ENCODE results near the gene PLLP.

DNA sequence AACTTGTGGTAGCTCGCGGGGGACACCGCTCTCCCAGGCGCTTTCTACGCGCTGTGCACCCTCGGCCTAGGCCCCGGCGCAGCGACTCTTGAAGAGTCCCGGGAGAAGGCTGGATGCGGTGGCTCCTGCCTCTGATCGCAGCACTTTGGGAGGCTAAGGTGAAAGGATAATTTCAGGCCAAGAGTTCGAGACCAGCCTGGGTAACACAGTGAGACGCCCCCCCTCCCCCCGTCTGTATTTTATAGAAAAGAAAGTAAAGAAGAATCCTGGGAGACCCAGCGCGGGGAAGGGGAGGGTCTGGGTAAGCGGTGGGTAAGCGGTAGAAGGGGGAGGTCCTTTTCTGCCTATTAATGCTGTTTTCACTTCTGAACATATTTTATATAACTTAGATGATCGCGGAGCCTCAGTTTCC, 486 bp upstream of the PLLP start:
- TF ChIP-seq, protein P1, sequence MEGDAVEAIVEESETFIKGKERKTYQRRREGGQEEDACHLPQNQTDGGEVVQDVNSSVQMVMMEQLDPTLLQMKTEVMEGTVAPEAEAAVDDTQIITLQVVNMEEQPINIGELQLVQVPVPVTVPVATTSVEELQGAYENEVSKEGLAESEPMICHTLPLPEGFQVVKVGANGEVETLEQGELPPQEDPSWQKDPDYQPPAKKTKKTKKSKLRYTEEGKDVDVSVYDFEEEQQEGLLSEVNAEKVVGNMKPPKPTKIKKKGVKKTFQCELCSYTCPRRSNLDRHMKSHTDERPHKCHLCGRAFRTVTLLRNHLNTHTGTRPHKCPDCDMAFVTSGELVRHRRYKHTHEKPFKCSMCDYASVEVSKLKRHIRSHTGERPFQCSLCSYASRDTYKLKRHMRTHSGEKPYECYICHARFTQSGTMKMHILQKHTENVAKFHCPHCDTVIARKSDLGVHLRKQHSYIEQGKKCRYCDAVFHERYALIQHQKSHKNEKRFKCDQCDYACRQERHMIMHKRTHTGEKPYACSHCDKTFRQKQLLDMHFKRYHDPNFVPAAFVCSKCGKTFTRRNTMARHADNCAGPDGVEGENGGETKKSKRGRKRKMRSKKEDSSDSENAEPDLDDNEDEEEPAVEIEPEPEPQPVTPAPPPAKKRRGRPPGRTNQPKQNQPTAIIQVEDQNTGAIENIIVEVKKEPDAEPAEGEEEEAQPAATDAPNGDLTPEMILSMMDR (IDR thresholded peaks at IDR 0.05), result no peak
- TF ChIP-seq, protein P2, sequence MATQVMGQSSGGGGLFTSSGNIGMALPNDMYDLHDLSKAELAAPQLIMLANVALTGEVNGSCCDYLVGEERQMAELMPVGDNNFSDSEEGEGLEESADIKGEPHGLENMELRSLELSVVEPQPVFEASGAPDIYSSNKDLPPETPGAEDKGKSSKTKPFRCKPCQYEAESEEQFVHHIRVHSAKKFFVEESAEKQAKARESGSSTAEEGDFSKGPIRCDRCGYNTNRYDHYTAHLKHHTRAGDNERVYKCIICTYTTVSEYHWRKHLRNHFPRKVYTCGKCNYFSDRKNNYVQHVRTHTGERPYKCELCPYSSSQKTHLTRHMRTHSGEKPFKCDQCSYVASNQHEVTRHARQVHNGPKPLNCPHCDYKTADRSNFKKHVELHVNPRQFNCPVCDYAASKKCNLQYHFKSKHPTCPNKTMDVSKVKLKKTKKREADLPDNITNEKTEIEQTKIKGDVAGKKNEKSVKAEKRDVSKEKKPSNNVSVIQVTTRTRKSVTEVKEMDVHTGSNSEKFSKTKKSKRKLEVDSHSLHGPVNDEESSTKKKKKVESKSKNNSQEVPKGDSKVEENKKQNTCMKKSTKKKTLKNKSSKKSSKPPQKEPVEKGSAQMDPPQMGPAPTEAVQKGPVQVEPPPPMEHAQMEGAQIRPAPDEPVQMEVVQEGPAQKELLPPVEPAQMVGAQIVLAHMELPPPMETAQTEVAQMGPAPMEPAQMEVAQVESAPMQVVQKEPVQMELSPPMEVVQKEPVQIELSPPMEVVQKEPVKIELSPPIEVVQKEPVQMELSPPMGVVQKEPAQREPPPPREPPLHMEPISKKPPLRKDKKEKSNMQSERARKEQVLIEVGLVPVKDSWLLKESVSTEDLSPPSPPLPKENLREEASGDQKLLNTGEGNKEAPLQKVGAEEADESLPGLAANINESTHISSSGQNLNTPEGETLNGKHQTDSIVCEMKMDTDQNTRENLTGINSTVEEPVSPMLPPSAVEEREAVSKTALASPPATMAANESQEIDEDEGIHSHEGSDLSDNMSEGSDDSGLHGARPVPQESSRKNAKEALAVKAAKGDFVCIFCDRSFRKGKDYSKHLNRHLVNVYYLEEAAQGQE (IDR thresholded peaks at IDR 0.05; ENCODE audit: insufficient read depth in 1 of 2, low read depth in 2 of 2, low read length in 1 of 2), result no peak
- TF ChIP-seq TCF7L2 (IDR thresholded peaks at IDR 0.05; ENCODE audit: low read depth, low read length), result no peak
- no peak for TF ChIP-seq POLR2AphosphoS5 (IDR thresholded peaks at IDR 0.05; ENCODE audit: low read depth, low read length)
